ENCODE measurements around the gene CCND3. TPM values are rescaled to one million over a fixed set of nuclear protein-coding genes. Genes with fewer than 3 reads are reported as not detected.

Gene CCND3
- polyA plus RNA-seq, 2 of the 4 experiments (the other 2 are of a cell fraction), result 112 to 228 TPM

- Histone ChIP-seq H3K27ac (peak overlapping the region; percentile 77 to 95; a peak in 5 of 6 replicates), H3K4me1 (peaks cover 59% of the 10 kb centered on the region), H3K4me3 (no peak overlapping the region), H3K9me3 (no peaks in the 10 kb centered on the region), H3K4me2 (no peak overlapping the region)
- FAIRE-seq, result no peak
- ChIA-PET CTCF (no interaction called here), POLR2A (no interaction called here)
- WGBS (ENCODE audit: missing lambda C conversion rate), result 96% methylated on average over 4 of the region's 4 CpGs
- no peak for DNase-seq (ENCODE audit: low read depth in 1 of 2, low spot score in 1 of 2)
- TF ChIP-seq EP300 (IDR thresholded peaks at IDR 0.05) (no peak), HOXA7 (CRISPR knock-in tag; IDR thresholded peaks at IDR 0.05) (no peak), REST (IDR thresholded peaks at IDR 0.05) (no peak), PBX3 (IDR thresholded peaks at IDR 0.05) (no peak), NPAS2 (CRISPR knock-in tag; IDR thresholded peaks at IDR 0.05; ENCODE audit: borderline replicate concordance) (no peak), RARB (CRISPR knock-in tag; IDR thresholded peaks at IDR 0.05) (no peak), MAZ (IDR thresholded peaks at IDR 0.05; ENCODE audit: borderline replicate concordance, low read depth, low read length) (no peak), CHD4 (IDR thresholded peaks at IDR 0.05; ENCODE audit: borderline replicate concordance) (no peak), JUN (IDR thresholded peaks at IDR 0.05) (no peak), NR3C1 (IDR thresholded peaks at IDR 0.05) (no peak), FOSL2 (IDR thresholded peaks at IDR 0.05) (no peak), FOSL2 (CRISPR knock-in tag; IDR thresholded peaks at IDR 0.05) (no peak), HEYL (CRISPR knock-in tag; IDR thresholded peaks at IDR 0.05) (no peak), TFCP2L1 (CRISPR knock-in tag; IDR thresholded peaks at IDR 0.05) (no peak)
- TF ChIP-seq, protein P1, sequence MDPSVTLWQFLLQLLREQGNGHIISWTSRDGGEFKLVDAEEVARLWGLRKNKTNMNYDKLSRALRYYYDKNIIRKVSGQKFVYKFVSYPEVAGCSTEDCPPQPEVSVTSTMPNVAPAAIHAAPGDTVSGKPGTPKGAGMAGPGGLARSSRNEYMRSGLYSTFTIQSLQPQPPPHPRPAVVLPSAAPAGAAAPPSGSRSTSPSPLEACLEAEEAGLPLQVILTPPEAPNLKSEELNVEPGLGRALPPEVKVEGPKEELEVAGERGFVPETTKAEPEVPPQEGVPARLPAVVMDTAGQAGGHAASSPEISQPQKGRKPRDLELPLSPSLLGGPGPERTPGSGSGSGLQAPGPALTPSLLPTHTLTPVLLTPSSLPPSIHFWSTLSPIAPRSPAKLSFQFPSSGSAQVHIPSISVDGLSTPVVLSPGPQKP (IDR thresholded peaks at IDR 0.05; ENCODE audit: low read depth, low read length), result no peak
- ATAC-seq, result no peak
These were observed 18.4 kb upstream of the CCND3 start for GRCh38 chr6:41960028-41960427.

- no peak for ATAC-seq
- TF ChIP-seq EHMT2 (IDR thresholded peaks at IDR 0.05; ENCODE audit: low read depth) (no peak), EHF (CRISPR knock-in tag; IDR thresholded peaks at IDR 0.05) (no peak), RNF2 (IDR thresholded peaks at IDR 0.05; ENCODE audit: borderline replicate concordance, low read depth) (no peak), RARB (CRISPR knock-in tag; IDR thresholded peaks at IDR 0.05) (no peak), BHLHE40 (IDR thresholded peaks at IDR 0.05; ENCODE audit: low read depth, low read length) (no peak), KDM5A (IDR thresholded peaks at IDR 0.05) (no peak), RFX5 (IDR thresholded peaks at IDR 0.05) (no peak), TFCP2L1 (CRISPR knock-in tag; IDR thresholded peaks at IDR 0.05) (no peak), TP53 (CRISPR knock-in tag; IDR thresholded peaks at IDR 0.05) (no peak), RCOR1 (IDR thresholded peaks at IDR 0.05; ENCODE audit: low read depth, low read length) (no peak), RAD21 (conservative IDR thresholded peaks at IDR 0.05 in 1 of 2, IDR thresholded peaks at IDR 0.05 in 1 of 2) (no peak), SMC3 (IDR thresholded peaks at IDR 0.05) (no peak), GATA3 (IDR thresholded peaks at IDR 0.05; ENCODE audit: borderline replicate concordance) (no peak), HEYL (CRISPR knock-in tag; IDR thresholded peaks at IDR 0.05) (no peak), CEBPB (IDR thresholded peaks at IDR 0.05) (no peak)
- TF ChIP-seq, protein P2, sequence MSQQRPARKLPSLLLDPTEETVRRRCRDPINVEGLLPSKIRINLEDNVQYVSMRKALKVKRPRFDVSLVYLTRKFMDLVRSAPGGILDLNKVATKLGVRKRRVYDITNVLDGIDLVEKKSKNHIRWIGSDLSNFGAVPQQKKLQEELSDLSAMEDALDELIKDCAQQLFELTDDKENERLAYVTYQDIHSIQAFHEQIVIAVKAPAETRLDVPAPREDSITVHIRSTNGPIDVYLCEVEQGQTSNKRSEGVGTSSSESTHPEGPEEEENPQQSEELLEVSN (IDR thresholded peaks at IDR 0.05; ENCODE audit: borderline replicate concordance, low read depth), result no peak
- TF ChIP-seq, protein P1 (IDR thresholded peaks at IDR 0.05; ENCODE audit: low read depth, low read length), result no peak
- CTCF ChIA-PET, result no interaction called here
These were observed 16.6 kb upstream of the CCND3 start for GRCh38 chr6:41958022-41958856.

More at GRCh38 chr6:41958022-41958856, 16.6 kb upstream of the CCND3 start:
- Histone ChIP-seq H3K4me3 (no peak overlapping the region), H3K9me3 (no peaks in the 10 kb centered on the region), H3K4me1 (peaks cover 45% of the 10 kb centered on the region), H3K27ac (peak overlapping the region in 1 of 2 experiments; percentile 95; a peak in 4 of 6 replicates), H3K4me2 (no peak overlapping the region)
- 86% methylated on average over 6 of the region's 6 CpGs for WGBS (ENCODE audit: missing lambda C conversion rate)
- POLR2A ChIA-PET, result interaction anchor here (0.6 kb wide), 1 partner anchor 130 kb away, joined by 3 read pairs; no protein-coding TSS in a partner anchor
- no peak for DNase-seq (ENCODE audit: low read depth in 1 of 2, low spot score in 1 of 2)
- no peak for FAIRE-seq

All from A549 (cell line).